ENCODE data around the gene BDKRB2. TPM values are rescaled to one million over a fixed set of nuclear protein-coding genes. Genes with fewer than 3 reads are reported as not detected.
A peak's percentile ranks its signal among the peaks of the same experiment; 100 is the strongest.

The BDKRB2 gene
- total and polyA plus RNA-seq, 3 experiments from 2014 or later: not detected

GRCh38 chr14:96274122-96274521 lies 69.5 kb downstream of the BDKRB2 start:
- no peak overlapping the region for H3K4me3 ChIP-seq (ENCODE audit: low read length)
- H3K27me3 ChIP-seq (ENCODE audit: insufficient read depth, low read length, poor library complexity, severe bottlenecking): no peaks in the 10 kb centered on the region
- ChIA-PET POLR2A (no interaction called here), CTCF (no interaction called here)
- no peak for DNase-seq
- peaks cover 4% of the 10 kb centered on the region for H3K9me3 ChIP-seq (ENCODE audit: low read length)
- Mint-ChIP-seq H3K4me3 (no peak overlapping the region), H3K36me3 (peaks cover 0 to 10% (median under 1%) of the 10 kb centered on the region in 3 donors), H3K9me3 (peaks cover 3 to 20% (median 10%) of the 10 kb centered on the region in 5 donors), H3K27me3 (peaks cover 5% of the 10 kb centered on the region in 2 donors), H3K4me1 (no peaks in the 10 kb centered on the region), H3K27ac (peak overlapping the region in 1 of 8 donors; percentile 16)
- no peaks in the 10 kb centered on the region for H3K4me1 ChIP-seq (ENCODE audit: insufficient read depth, low read length)
- H3K27ac ChIP-seq (ENCODE audit: low read depth, low read length): no peak overlapping the region
- no peaks in the 10 kb centered on the region for H3K36me3 ChIP-seq (ENCODE audit: insufficient read depth, low read length)

- no peak overlapping the region for H3K4me3 Mint-ChIP-seq
- H3K27me3 Mint-ChIP-seq: peaks cover 3 to 5% of the 10 kb centered on the region in 2 donors
- Histone ChIP-seq H3K27ac (ENCODE audit: low read depth, low read length) (no peak overlapping the region), H3K9me3 (ENCODE audit: low read length) (peaks cover 4% of the 10 kb centered on the region), H3K4me3 (ENCODE audit: low read length) (no peak overlapping the region), H3K27me3 (ENCODE audit: insufficient read depth, low read length, poor library complexity, severe bottlenecking) (no peaks in the 10 kb centered on the region), H3K36me3 (ENCODE audit: insufficient read depth, low read length) (no peaks in the 10 kb centered on the region), H3K4me1 (ENCODE audit: insufficient read depth, low read length) (no peaks in the 10 kb centered on the region)
- no peaks in the 10 kb centered on the region for H3K4me1 Mint-ChIP-seq
- CTCF ChIA-PET: no interaction called here
- DNase-seq: no peak
- H3K27ac Mint-ChIP-seq: peak overlapping the region in 2 of 8 donors; percentile 7 to 42
- H3K9me3 Mint-ChIP-seq: peaks cover 3 to 20% (median 10%) of the 10 kb centered on the region in 5 donors
- peaks cover 0 to 14% (median 3%) of the 10 kb centered on the region in 3 donors for H3K36me3 Mint-ChIP-seq
- POLR2A ChIA-PET: no interaction called here
These were observed 69.9 kb downstream of the BDKRB2 start for GRCh38 chr14:96274543-96274942.

DNA sequence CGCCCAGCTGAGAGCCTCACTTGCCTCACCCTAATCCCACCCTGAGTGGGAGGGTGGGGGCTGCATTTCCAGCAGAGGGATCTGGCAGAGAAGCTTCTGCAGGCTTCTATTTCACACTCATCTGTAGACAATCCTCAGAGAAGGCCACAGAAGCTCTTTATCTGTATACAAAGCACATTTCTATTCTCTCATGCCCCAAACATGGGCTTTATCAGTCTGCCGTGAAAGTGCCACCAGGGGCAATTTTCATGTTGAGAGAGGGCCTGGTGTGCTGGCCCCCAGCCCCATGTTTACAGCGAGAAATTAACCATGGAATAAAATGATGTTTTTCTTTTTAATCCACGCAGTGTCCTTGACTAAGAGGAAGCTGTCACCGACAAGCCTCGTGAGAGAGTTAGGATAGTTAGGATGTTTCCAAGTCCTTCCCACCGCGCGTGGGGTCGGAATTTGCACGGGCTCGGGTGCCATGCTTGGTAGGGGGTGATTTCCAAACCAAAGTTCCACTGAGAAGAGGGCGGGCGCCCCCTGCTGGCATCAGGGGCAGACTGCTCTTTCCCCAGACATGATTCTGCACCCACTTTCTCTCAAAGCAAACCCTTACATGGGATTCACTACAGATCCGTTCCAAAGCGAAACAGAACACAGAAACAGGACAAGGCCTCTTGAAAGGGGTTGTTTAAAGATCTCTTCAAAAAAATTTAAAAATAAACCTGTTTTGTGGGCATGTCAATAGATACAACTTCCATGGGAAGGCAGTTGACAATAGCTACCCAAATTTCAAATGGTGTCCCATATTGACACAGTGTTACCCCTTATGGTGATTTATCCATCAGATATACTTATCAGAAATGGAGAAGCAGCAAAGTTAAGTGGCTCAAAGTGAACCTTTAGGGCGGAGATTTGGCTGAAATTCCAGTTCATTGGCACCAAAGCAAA lies 70.8 kb downstream of the BDKRB2 start:
- peaks cover 5 to 14% (median 5%) of the 10 kb centered on the region in 3 donors for H3K36me3 Mint-ChIP-seq
- CTCF ChIA-PET: no interaction called here
- peak; percentile 13 to 54 (median 35) for DNase-seq
- Histone ChIP-seq H3K4me1 (ENCODE audit: insufficient read depth, low read length) (no peaks in the 10 kb centered on the region), H3K27ac (ENCODE audit: low read depth, low read length) (no peak overlapping the region), H3K27me3 (ENCODE audit: insufficient read depth, low read length, poor library complexity, severe bottlenecking) (no peaks in the 10 kb centered on the region), H3K4me3 (ENCODE audit: low read length) (no peak overlapping the region), H3K36me3 (ENCODE audit: insufficient read depth, low read length) (no peaks in the 10 kb centered on the region), H3K9me3 (ENCODE audit: low read length) (peaks cover 4% of the 10 kb centered on the region)
- peaks cover 0 to 3% of the 10 kb centered on the region in 2 donors for H3K27me3 Mint-ChIP-seq
- no peak overlapping the region for H3K27ac Mint-ChIP-seq
- no peaks in the 10 kb centered on the region for H3K4me1 Mint-ChIP-seq
- H3K9me3 Mint-ChIP-seq: peaks cover 3 to 20% (median 10%) of the 10 kb centered on the region in 5 donors
- no peak overlapping the region for H3K4me3 Mint-ChIP-seq
- POLR2A ChIA-PET: no interaction called here

DNA sequence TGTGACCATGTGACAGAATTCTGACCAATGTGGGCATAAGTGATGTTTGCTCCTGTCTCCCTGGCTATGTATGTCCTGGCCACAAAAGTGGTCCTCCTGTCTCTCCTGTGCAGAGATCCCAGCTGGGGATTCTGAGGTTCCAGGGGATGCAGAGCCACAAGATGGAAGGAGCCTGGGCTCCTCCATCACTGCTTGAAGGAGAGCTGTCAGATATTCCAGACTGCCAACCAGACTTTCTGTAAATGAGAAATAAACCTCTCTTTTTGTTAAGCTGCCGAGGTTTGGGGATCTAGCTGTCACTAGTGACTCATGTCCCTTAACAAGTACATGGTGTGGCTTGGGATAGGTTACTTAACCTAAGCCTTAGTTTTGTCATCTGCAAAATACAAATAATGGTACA lies 73.3 kb downstream of the BDKRB2 start:
- H3K4me3 ChIP-seq (ENCODE audit: low read length): no peak overlapping the region
- H3K27ac Mint-ChIP-seq: no peak overlapping the region

GRCh38 chr14:96279564-96279963 lies 74.9 kb downstream of the BDKRB2 start:
- Mint-ChIP-seq H3K4me3 (no peak overlapping the region), H3K27ac (no peak overlapping the region), H3K36me3 (peaks cover 7 to 30% (median 10%) of the 10 kb centered on the region in 3 donors), H3K4me1 (no peaks in the 10 kb centered on the region), H3K9me3 (peaks cover 3 to 11% (median 5%) of the 10 kb centered on the region in 5 donors), H3K27me3 (peaks cover 0 to 3% of the 10 kb centered on the region in 2 donors)
- CTCF ChIA-PET: no interaction called here
- no peak overlapping the region for H3K27ac ChIP-seq (ENCODE audit: low read depth, low read length)
- H3K4me3 ChIP-seq (ENCODE audit: low read length): no peak overlapping the region
- no peaks in the 10 kb centered on the region for H3K36me3 ChIP-seq (ENCODE audit: insufficient read depth, low read length)
- DNase-seq: no peak
- H3K4me1 ChIP-seq (ENCODE audit: insufficient read depth, low read length): no peaks in the 10 kb centered on the region
- H3K27me3 ChIP-seq (ENCODE audit: insufficient read depth, low read length, poor library complexity, severe bottlenecking): no peaks in the 10 kb centered on the region
- H3K9me3 ChIP-seq (ENCODE audit: low read length): peaks cover 4% of the 10 kb centered on the region
- POLR2A ChIA-PET: no interaction called here

More for the DNA sequence above, 73.3 kb downstream of the BDKRB2 start:
- H3K4me1 ChIP-seq (ENCODE audit: insufficient read depth, low read length): no peaks in the 10 kb centered on the region
- Mint-ChIP-seq H3K27me3 (peaks cover 0 to 3% of the 10 kb centered on the region in 2 donors), H3K4me3 (no peak overlapping the region), H3K36me3 (peaks cover 7 to 15% (median 14%) of the 10 kb centered on the region in 3 donors), H3K9me3 (peaks cover 3 to 15% (median 6%) of the 10 kb centered on the region in 5 donors), H3K4me1 (no peaks in the 10 kb centered on the region)
- no peaks in the 10 kb centered on the region for H3K27me3 ChIP-seq (ENCODE audit: insufficient read depth, low read length, poor library complexity, severe bottlenecking)
- POLR2A ChIA-PET: no interaction called here
- CTCF ChIA-PET: no interaction called here
- H3K36me3 ChIP-seq (ENCODE audit: insufficient read depth, low read length): no peaks in the 10 kb centered on the region
- no peak overlapping the region for H3K27ac ChIP-seq (ENCODE audit: low read depth, low read length)
- peaks cover 4% of the 10 kb centered on the region for H3K9me3 ChIP-seq (ENCODE audit: low read length)
- no peak for DNase-seq

DNA sequence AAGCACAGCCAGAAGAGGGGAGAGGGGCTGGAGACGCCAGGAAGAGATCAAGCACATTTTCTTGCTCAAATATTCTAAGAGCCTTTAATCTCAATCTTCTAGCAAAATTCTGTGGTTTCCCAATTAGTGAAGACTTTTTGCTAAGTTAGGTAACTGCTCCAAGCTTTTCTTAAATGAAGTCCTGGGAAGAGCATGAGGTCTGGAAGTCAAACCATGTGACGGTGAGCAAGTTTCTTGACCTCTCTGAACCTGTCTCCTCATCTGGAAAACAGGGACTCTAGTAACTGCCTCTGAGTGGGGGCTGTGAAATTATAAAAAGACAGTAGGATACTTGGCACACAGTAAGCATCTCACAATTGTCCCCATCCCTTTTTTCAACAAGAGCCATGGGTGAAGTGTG lies 75.5 kb downstream of the BDKRB2 start:
- no peak for DNase-seq
- H3K4me1 Mint-ChIP-seq: no peaks in the 10 kb centered on the region
- Histone ChIP-seq H3K27ac (ENCODE audit: low read depth, low read length) (no peak overlapping the region), H3K4me1 (ENCODE audit: insufficient read depth, low read length) (no peaks in the 10 kb centered on the region), H3K36me3 (ENCODE audit: insufficient read depth, low read length) (peaks cover 2% of the 10 kb centered on the region), H3K27me3 (ENCODE audit: insufficient read depth, low read length, poor library complexity, severe bottlenecking) (no peaks in the 10 kb centered on the region), H3K9me3 (ENCODE audit: low read length) (peaks cover 4% of the 10 kb centered on the region), H3K4me3 (ENCODE audit: low read length) (no peak overlapping the region)
- H3K4me3 Mint-ChIP-seq: no peak overlapping the region
- CTCF ChIA-PET: no interaction called here
- H3K27me3 Mint-ChIP-seq: peaks cover 0 to 3% of the 10 kb centered on the region in 2 donors
- no peak overlapping the region for H3K27ac Mint-ChIP-seq
- POLR2A ChIA-PET: no interaction called here
- H3K36me3 Mint-ChIP-seq: peaks cover 7 to 35% (median 10%) of the 10 kb centered on the region in 3 donors
- H3K9me3 Mint-ChIP-seq: peaks cover 3 to 11% (median 5%) of the 10 kb centered on the region in 5 donors

DNA sequence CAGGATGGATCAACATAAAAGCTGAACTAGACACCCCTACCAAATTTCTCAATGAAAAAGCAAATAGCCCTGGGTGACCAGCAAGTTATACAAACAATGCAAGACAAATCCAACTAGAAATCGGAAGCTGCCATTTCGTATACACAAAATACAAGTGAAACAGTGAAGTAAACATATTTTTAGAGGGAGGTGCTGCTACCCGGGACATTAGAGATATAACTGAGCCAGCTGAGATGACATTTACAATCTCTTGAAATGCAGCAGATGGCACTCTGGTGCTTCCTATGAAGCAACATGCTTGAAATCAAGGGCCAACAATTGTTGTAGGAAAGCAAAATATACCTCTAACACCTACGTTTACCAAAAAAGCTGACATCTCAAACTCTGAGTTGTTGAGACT lies 76.8 kb downstream of the BDKRB2 start:
- Mint-ChIP-seq H3K27me3 (peaks cover 0 to 3% of the 10 kb centered on the region in 2 donors), H3K36me3 (peaks cover 10 to 49% (median 17%) of the 10 kb centered on the region in 3 donors), H3K27ac (no peak overlapping the region), H3K4me3 (no peak overlapping the region), H3K4me1 (no peaks in the 10 kb centered on the region), H3K9me3 (peaks cover 3 to 11% (median 5%) of the 10 kb centered on the region in 5 donors)
- Histone ChIP-seq H3K4me1 (ENCODE audit: insufficient read depth, low read length) (no peaks in the 10 kb centered on the region), H3K27ac (ENCODE audit: low read depth, low read length) (no peak overlapping the region), H3K36me3 (ENCODE audit: insufficient read depth, low read length) (peaks cover 7% of the 10 kb centered on the region), H3K27me3 (ENCODE audit: insufficient read depth, low read length, poor library complexity, severe bottlenecking) (no peaks in the 10 kb centered on the region), H3K9me3 (ENCODE audit: low read length) (peaks cover 4% of the 10 kb centered on the region), H3K4me3 (ENCODE audit: low read length) (no peak overlapping the region)
- CTCF ChIA-PET: no interaction called here
- POLR2A ChIA-PET: no interaction called here
- DNase-seq: no peak

- peaks cover 0 to 2% of the 10 kb centered on the region in 2 donors for H3K27me3 Mint-ChIP-seq
- no peak overlapping the region for H3K27ac Mint-ChIP-seq
- Histone ChIP-seq H3K27me3 (ENCODE audit: insufficient read depth, low read length, poor library complexity, severe bottlenecking) (no peaks in the 10 kb centered on the region), H3K36me3 (ENCODE audit: insufficient read depth, low read length) (peaks cover 10% of the 10 kb centered on the region), H3K4me1 (ENCODE audit: insufficient read depth, low read length) (no peaks in the 10 kb centered on the region), H3K4me3 (ENCODE audit: low read length) (no peak overlapping the region), H3K9me3 (ENCODE audit: low read length) (no peaks in the 10 kb centered on the region), H3K27ac (ENCODE audit: low read depth, low read length) (no peak overlapping the region)
- no peaks in the 10 kb centered on the region for H3K4me1 Mint-ChIP-seq
- ChIA-PET POLR2A (no interaction called here), CTCF (no interaction called here)
- no peak for DNase-seq
- no peaks in the 10 kb centered on the region for H3K9me3 Mint-ChIP-seq
- H3K4me3 Mint-ChIP-seq: no peak overlapping the region
- peaks cover 7 to 70% (median 22%) of the 10 kb centered on the region in 3 donors for H3K36me3 Mint-ChIP-seq
These were observed 79.4 kb downstream of the BDKRB2 start for GRCh38 chr14:96284008-96284407.

Data from CD8-positive, alpha-beta memory T cell (primary cell).